Activated T-cell treated with anti-CD3 and anti-CD28 coated beads, Interleukin-2, amount 50 U/mL, for 4 hours (primary cell): ENCODE data around the gene KCTD8. TPM values are rescaled to one million over a fixed set of nuclear protein-coding genes. Genes with fewer than 3 reads are reported as not detected.

Source experiments
- ATAC-seq, 2 donors: fragments of 200-7000 bp; cut with Tn5 transposase; one replicate each; pipeline ENCODE4 v1.10.0; 2021
- DNase-seq: peaks from one replicate; pipeline ENCODE4 v3.0.0-alpha.2; 2020
- H3K27me3 Mint-ChIP-seq: one replicate; pipeline ENCODE4 v1.8.0; 2021; ENCODE audit warnings: low read depth, mixed read lengths
- H3K36me3 Mint-ChIP-seq: one replicate; pipeline ENCODE4 v1.8.0; 2022; ENCODE audit warnings: mixed read lengths; ENCODE audit not compliant: insufficient read depth
- H3K4me1 Mint-ChIP-seq: one replicate; pipeline ENCODE4 v1.8.0; 2021; ENCODE audit warnings: low read depth, mixed read lengths
- H3K4me3 Mint-ChIP-seq: one replicate; pipeline ENCODE4 v1.8.0; 2021; ENCODE audit warnings: mild to moderate bottlenecking, moderate library complexity, mixed read lengths
- H3K9me3 Mint-ChIP-seq: one replicate; pipeline ENCODE4 v1.8.0; 2021; ENCODE audit warnings: mixed read lengths
- total RNA-seq, 3 donors: library from RNA; stranded (reverse); gene quantifications; one replicate each; pipeline ENCODE4 v1.2.1, GENCODE V29; 2021

KCTD8 gene
- total RNA-seq, 3 donors from 2014 or later: not detected

DNA sequence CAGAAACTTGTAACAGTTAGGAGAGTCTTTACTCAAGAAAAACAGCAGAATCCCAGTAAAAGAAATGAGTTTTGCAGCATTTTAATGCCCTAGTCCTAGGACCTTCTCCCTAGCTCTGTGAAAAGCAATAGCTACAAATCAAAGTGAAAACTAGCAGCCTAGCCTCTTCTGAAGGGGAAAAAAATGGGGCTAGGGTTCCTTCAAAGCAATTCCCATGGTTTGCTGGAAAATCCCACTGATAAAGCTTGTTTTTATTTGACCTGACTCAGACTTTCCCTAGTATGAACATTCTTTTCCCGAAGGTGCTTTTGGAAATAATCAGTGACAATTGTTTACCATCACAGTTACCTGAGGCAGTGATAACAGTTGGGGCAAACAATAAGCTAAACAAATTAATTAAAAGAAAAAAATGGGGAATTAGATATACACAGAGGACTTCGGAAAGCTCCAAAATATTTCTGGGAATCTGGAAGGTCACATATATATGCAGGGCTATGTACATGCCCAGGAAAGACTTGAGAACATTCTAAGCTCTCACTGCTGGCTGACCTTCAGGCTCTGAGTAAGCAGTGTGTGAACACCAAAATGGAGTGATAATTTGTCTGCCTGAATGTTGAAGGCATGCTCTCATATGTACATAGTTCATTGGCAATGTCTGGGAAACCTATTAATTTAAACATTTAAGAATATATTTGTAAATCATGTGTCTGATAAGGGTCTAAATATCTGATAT lies 285.9 kb downstream of the KCTD8 start:
- no peaks in the 10 kb centered on the region for H3K27me3 Mint-ChIP-seq
- H3K4me3 Mint-ChIP-seq: no peak overlapping the region
- ATAC-seq: no peak
- no peaks in the 10 kb centered on the region for H3K4me1 Mint-ChIP-seq
- no peak for DNase-seq
- no peaks in the 10 kb centered on the region for H3K36me3 Mint-ChIP-seq
- no peaks in the 10 kb centered on the region for H3K9me3 Mint-ChIP-seq

DNA sequence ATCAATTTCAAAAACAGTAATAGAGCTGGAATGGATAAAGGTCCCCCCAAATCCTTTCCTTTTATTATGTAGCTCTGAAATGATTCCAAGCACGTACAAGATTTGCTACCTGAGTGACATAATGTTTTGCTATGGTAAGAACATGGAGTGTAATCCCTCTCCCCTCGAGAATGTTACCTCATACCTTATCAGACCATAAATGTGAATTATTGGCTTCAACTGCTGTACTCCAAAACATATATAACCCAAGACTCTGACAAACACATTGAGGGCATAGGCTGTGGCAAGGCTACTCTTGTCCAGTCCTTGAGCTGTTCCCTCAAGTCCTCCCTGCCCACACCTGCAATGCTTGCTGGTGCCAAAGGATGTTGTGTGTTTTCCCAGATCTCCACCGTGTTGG lies 286.9 kb downstream of the KCTD8 start:
- no peak for ATAC-seq
- H3K4me1 Mint-ChIP-seq: no peaks in the 10 kb centered on the region

DNA sequence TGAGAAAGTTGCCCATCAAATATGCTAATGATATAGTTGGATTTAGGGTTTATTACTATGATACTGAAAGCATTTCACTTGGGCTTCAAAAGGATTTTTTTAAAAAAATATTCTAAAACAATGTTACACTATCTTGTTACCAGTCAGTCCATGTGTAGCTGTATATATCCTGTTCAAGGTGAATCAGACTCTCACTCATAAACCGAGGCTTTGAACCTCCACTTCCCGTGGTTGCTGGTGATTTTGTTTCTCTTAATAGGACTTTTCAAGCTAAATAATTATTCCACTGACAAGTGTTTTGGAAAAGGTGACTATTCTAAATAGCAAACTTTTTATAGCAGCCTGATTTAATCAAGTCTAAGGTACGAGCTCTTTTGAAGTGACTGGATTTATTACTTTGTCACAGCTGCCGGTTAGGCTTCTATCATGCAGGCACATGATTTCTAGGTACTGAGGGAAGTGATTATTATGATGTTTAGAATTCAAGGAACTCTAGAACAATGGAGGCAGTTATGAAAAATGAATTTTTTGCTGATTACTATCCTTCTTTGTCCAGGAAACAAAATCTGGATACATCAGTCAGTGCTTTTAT lies 287.7 kb downstream of the KCTD8 start:
- peaks cover under 1% of the 10 kb centered on the region for H3K9me3 Mint-ChIP-seq
- H3K4me3 Mint-ChIP-seq: no peak overlapping the region
- DNase-seq (no peak), ATAC-seq (no peak)
- H3K36me3 Mint-ChIP-seq: no peaks in the 10 kb centered on the region
- no peaks in the 10 kb centered on the region for H3K27me3 Mint-ChIP-seq
- no peaks in the 10 kb centered on the region for H3K4me1 Mint-ChIP-seq

More for the DNA sequence above, 286.9 kb downstream of the KCTD8 start:
- no peak overlapping the region for H3K4me3 Mint-ChIP-seq
- no peak for DNase-seq
- no peaks in the 10 kb centered on the region for H3K27me3 Mint-ChIP-seq
- H3K9me3 Mint-ChIP-seq: no peaks in the 10 kb centered on the region
- no peaks in the 10 kb centered on the region for H3K36me3 Mint-ChIP-seq

DNA sequence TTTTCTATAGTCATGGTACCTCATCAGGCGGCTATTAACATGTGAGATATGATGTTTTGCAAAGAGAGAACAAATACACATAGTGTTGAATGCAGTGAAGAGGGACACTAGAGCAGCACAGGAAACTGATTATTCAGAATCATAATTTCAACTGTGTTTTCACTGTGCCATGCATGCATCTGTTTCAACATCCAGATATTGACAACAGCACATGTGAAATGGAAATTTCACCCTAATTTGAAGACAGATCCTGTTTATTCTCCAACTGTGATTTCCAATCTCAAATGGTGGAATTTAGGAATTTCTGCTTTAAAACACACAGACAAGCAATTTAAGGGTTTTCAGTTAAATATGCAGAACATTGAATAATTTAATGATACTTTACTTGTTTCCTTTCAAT lies 288.6 kb downstream of the KCTD8 start:
- H3K36me3 Mint-ChIP-seq: no peaks in the 10 kb centered on the region
- no peaks in the 10 kb centered on the region for H3K4me1 Mint-ChIP-seq
- no peak for ATAC-seq
- H3K27me3 Mint-ChIP-seq: no peaks in the 10 kb centered on the region
- peaks cover 3% of the 10 kb centered on the region for H3K9me3 Mint-ChIP-seq
- no peak for DNase-seq
- H3K4me3 Mint-ChIP-seq: no peak overlapping the region

DNA sequence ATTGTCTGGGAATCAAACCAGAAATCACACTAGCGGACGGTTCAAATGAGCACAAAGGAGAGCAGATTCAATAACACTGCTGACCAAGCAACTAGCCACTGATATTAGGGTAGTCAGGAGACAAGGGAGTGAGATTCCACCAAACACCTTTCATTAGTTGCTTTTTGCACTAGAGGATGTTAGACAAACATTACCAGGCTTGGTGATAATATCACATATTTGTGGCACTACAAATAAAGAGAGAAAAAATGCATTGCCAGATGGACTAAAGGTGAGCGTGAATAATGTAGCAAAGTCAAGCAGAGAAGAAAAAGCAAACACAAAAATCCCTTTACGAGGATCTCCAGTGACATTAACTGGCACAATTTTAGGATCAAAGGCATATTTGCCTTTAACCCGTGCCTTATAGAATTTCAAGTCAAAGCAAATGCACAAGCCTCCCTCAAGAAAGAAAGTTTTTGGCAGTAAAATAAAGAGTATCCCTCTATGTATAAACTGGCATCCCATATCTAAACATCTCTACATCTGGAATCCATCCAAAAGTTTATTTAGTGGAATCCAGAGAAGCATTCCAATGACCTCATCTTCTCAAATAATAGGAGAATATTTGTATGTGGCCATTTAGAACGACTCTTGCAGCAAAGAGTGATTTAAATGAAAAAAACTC lies 290.9 kb downstream of the KCTD8 start:
- no peaks in the 10 kb centered on the region for H3K27me3 Mint-ChIP-seq
- DNase-seq: no peak
- no peaks in the 10 kb centered on the region for H3K36me3 Mint-ChIP-seq
- H3K4me3 Mint-ChIP-seq: no peak overlapping the region
- H3K9me3 Mint-ChIP-seq: peaks cover 3% of the 10 kb centered on the region
- ATAC-seq: no peak
- H3K4me1 Mint-ChIP-seq: no peaks in the 10 kb centered on the region

DNA sequence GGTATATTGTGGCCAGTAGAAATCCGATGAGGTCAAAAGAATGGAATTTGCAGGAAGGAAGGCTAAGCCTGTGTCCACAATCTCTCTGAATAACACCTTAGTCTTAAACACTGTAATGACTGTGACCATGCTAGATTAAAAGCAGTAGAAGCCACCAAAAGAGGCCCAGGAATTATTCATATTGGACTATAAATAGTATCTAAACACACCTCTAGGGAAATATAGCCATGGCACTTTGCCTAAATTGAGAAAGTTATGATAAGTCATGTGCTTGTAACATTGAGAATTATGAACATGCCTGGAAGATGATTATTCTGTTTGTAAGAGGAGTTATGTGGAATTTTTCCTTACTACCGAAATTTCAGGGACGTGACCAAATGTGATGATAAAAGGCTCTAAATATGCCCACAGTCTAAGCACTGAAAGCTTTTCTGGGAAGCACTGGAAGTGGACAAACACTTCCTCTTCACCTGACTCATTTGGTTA lies 298.5 kb downstream of the KCTD8 start:
- H3K9me3 Mint-ChIP-seq: peaks cover 12% of the 10 kb centered on the region
- H3K4me3 Mint-ChIP-seq: no peak overlapping the region
- no peaks in the 10 kb centered on the region for H3K36me3 Mint-ChIP-seq
- H3K4me1 Mint-ChIP-seq: no peaks in the 10 kb centered on the region
- no peaks in the 10 kb centered on the region for H3K27me3 Mint-ChIP-seq
- no peak for ATAC-seq
- DNase-seq: no peak

DNA sequence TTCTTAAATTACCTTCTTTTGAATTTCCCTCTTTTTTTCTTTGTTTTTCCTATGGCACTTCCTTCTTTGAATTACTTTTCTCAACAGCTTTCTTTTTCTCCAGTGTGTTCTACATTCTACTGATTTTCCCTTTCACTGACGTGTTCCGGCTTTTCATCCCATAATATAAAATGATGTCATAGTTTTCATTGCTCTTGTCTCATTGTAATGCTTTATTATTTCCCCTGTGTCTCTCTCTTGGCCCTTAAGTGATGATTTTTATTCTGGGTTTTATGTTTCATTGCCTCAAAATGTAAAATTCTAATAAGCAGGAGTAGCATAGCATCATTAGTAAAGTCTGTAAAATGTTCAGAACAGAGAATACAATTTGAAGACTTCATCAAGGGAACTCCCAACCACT lies 299.3 kb downstream of the KCTD8 start:
- ATAC-seq: no peak
- Mint-ChIP-seq H3K9me3 (peaks cover 12% of the 10 kb centered on the region), H3K36me3 (no peaks in the 10 kb centered on the region), H3K27me3 (no peaks in the 10 kb centered on the region), H3K4me1 (no peaks in the 10 kb centered on the region), H3K4me3 (no peak overlapping the region)
- DNase-seq: no peak

DNA sequence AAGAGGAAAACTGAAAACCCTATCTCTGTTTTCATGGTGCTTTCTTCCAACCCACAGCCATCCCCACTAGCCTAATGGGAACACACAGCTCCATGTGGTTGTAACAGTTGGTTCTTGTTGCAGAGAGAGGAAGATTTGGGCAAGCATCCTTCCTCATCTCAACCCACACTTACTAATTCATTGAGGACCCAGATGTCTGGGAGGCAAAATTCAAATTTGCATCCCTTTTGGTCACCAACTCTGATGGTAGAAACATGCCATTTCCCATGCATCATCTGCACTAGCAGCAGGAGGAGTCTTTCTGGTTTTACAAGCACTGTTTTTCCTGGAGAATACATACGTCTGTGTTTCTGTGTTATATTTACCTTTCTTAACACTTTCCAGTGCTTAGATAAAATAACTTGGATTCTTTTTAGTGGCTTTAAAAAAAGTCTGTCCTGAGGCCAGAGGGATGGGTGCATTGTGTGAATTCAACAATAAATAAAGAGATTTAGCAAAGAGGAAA lies 301.0 kb downstream of the KCTD8 start:
- DNase-seq: no peak
- Mint-ChIP-seq H3K36me3 (no peaks in the 10 kb centered on the region), H3K9me3 (peaks cover 12% of the 10 kb centered on the region), H3K4me1 (no peaks in the 10 kb centered on the region), H3K4me3 (no peak overlapping the region), H3K27me3 (no peaks in the 10 kb centered on the region)
- ATAC-seq: no peak

DNA sequence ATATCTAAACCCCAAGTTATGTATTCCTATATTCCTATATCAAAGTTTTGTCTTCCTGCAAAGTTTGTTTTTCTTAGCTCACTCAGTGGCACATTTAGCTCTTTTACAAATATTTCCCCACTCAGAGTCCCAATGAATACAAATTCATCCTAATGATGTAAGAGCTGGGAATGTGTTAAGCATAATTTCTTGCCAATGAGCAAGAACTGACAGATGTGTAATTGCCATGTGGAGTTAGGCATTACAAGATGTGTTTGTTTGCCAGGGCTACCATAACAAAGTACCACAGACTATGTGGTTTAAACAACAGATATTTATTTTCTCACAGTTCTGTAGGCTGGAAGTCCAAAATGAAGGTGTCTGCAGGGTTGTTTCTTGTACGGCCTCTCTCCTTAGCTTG lies 302.1 kb downstream of the KCTD8 start:
- H3K4me1 Mint-ChIP-seq: no peaks in the 10 kb centered on the region
- no peak overlapping the region for H3K4me3 Mint-ChIP-seq
- ATAC-seq: no peak
- no peaks in the 10 kb centered on the region for H3K36me3 Mint-ChIP-seq
- peaks cover 12% of the 10 kb centered on the region for H3K9me3 Mint-ChIP-seq
- DNase-seq: no peak
- H3K27me3 Mint-ChIP-seq: no peaks in the 10 kb centered on the region

DNA sequence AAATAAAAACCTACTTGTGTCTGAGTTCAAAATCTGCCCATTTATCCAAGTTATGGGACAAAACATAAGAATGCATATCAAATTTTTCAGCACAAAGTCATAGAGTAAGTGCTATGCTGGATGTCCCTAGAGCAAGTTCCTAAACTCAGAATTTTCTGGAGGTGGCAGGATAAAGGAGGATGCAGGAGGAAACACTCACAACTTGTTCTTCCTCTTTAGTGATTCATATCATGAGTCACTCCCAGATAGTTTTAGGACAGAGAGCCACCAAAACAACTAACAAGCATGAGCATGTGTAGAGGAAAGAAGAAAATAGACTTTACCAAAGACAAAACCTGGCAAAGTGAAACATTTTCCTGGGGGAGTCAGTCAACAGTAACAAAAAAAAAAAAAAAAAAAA lies 302.7 kb downstream of the KCTD8 start:
- no peaks in the 10 kb centered on the region for H3K4me1 Mint-ChIP-seq
- H3K4me3 Mint-ChIP-seq: no peak overlapping the region
- no peaks in the 10 kb centered on the region for H3K36me3 Mint-ChIP-seq
- H3K27me3 Mint-ChIP-seq: no peaks in the 10 kb centered on the region
- DNase-seq: no peak
- peaks cover 12% of the 10 kb centered on the region for H3K9me3 Mint-ChIP-seq
- no peak for ATAC-seq

DNA sequence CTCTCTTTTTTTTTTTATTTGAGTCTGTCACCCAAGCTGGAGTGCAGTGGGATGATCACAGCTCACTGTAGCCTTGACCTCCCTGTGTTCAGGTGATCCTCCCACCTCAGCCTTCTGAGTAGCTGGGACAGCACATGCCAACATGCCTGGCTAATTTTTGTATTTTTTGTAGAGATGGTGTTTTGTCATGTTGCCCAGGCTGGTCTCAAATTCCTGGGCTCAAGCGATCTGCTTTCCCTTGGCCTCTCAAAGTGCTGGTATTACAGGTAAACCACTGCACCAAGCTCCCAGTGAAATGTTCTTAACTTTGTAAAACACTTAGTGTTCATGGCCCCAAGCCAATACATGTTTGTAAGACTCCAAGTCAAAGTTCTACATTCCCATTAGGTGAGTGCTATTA lies 316.1 kb downstream of the KCTD8 start:
- H3K27me3 Mint-ChIP-seq: no peaks in the 10 kb centered on the region
- no peaks in the 10 kb centered on the region for H3K36me3 Mint-ChIP-seq
- ATAC-seq: no peak

More for the DNA sequence above, 316.1 kb downstream of the KCTD8 start:
- Mint-ChIP-seq H3K4me3 (no peak overlapping the region), H3K9me3 (peaks cover 9% of the 10 kb centered on the region), H3K4me1 (no peaks in the 10 kb centered on the region)
- DNase-seq: no peak

Other genes starting within 250 kb of the KCTD8 start
- not detected for gene YIPF7, start 202.8 kb upstream of the KCTD8 start, total RNA-seq
- gene GUF1, start 229.6 kb upstream of the KCTD8 start, total RNA-seq: 10 to 100 TPM; 41.2 to 48.9 (median 48.3) TPM